Omental fat pad (tissue), 4 donors: Measurements from ENCODE around the gene PPFIA3. TPM values are rescaled to one million over a fixed set of nuclear protein-coding genes. Genes with fewer than 3 reads are reported as not detected.

ENCODE experiments used
- ATAC-seq: fragments of 150-250 bp; one replicate; pipeline ENCODE4 v1.9.1; 2016; ENCODE audit warnings: mild to moderate bottlenecking, moderate library complexity; ENCODE audit not compliant: low FRiP score
- DNase-seq: peaks from one replicate; pipeline ENCODE4 v3.0.0-alpha.2; 2019; ENCODE audit warnings: low spot score
- CTCF ChIP-seq, 3 donors: fragments of 450-650 bp; IDR thresholded peaks; one replicate each; pipeline ENCODE4 v1.5.1; 2016 to 2017; ENCODE audit warnings: antibody characterized with exemption in 3 of 3, mild to moderate bottlenecking in 3 of 3, moderate library complexity in 2 of 3
- total RNA-seq, 4 donors: library from RNA; depleted of rRNA; stranded (reverse); fragments of >200 nt; gene quantifications; one replicate each; pipeline ENCODE4 v1.1.0, GENCODE V29; 2016

Gene PPFIA3
- total RNA-seq, 4 donors from 2014 or later: 1.6 to 11.2 (median 4.1) TPM

GRCh38 chr19:49127674-49128544 is 8.6 kb downstream of the PPFIA3 start:
- DNase-seq (peak; percentile 80), ATAC-seq (peak; percentile 97)
- no peak for TF ChIP-seq CTCF (IDR thresholded peaks at IDR 0.05)

GRCh38 chr19:49128545-49129237 is 9.3 kb downstream of the PPFIA3 start:
- no peak for TF ChIP-seq CTCF (IDR thresholded peaks at IDR 0.05)
- DNase-seq (no peak), ATAC-seq (no peak)

- no peak for DNase-seq
- no peak for TF ChIP-seq CTCF (IDR thresholded peaks at IDR 0.05)
- no peak for ATAC-seq
Measured at GRCh38 chr19:49129238-49129583, 9.9 kb downstream of the PPFIA3 start.

GRCh38 chr19:49130325-49130724 is 11.0 kb downstream of the PPFIA3 start:
- no peak for TF ChIP-seq CTCF (IDR thresholded peaks at IDR 0.05)
- no peak for ATAC-seq
- DNase-seq: no peak

- ATAC-seq (no peak), DNase-seq (no peak)
- TF ChIP-seq CTCF (IDR thresholded peaks at IDR 0.05): no peak
Measured at GRCh38 chr19:49132974-49133609, 13.7 kb downstream of the PPFIA3 start.

DNA sequence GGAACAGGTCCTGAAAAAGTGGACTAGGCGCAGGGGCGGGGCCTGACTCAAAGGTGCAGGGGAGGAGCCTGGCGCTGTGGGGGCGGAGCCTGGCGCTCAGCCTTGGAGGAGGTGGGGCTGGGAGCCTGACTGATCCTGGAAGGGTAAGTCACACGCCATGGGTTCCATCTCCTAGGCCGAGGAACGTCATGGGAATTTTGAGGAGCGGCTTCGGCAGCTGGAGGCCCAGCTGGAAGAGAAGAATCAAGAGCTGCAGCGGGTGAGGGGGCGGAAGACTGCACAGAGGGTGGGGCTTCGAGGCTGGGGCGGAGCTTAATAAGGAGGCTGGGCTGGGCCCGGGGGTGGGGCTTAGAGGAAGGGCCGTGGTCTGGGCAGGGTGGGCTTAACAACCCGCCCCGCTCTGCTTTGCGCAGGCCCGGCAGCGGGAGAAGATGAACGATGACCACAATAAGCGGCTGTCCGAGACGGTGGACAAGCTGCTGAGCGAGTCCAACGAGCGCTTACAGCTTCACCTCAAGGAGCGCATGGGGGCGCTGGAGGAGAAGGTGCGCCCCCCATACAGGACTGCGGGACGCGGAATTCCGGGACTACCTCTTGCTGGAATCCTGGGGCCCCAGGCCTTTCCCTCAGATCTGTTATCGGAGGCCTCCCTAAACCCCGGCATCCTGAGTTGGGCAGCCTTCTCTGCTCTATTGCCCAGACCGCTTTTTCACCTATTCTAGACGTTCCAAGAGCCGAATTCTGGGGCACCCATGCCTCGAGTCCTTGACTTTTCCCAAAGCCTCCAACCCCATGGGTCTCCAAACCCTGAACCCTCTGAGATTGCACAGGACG is 14.5 kb downstream of the PPFIA3 start:
- no peak for TF ChIP-seq CTCF (IDR thresholded peaks at IDR 0.05)
- DNase-seq (no peak), ATAC-seq (peak; percentile 38)
